Stimulated activated CD8-positive, alpha-beta memory T cell treated with anti-CD3 and anti-CD28 coated beads, Interleukin-15, amount 100 ng/mL, for 24 hours (primary cell): ENCODE measurements around the gene FGFBP2.

Experiments
- DNase-seq: peaks from one replicate; pipeline ENCODE4 v3.0.0-alpha.2; 2020; ENCODE audit warnings: low read depth

Gene FGFBP2

DNA sequence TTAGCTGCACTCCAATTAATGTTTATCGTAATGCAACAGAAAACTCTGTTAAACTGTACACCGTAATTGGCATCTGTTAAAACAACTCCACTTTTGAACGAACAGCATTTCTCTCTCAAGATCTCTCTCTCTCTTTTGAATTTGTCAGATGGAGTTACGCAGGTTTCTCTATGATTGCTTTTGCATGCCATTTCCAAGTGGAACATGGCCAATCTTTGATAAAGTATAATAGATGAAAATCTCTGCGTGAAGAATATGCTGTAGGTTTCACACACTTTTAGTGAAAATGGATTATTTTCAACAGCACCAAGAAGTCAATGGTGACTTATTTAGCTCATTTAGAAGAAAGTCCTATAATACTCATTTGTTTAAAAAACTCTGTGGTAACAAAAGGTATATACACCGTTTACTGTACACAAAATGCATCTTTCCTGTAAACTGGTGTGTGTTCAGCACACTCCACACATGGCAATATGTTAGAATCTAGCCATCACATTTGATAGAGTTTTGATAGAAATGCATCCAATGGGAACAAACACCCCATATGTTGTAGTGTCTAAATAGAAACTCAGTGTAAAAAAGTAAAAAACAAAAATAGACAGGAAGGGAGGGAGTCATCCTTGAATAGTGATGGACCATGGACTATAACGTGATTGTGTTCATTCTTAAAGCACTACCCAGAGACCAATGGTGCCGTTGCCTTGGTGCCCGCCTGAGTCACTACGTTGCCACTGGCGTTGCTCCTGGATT, 5.8 kb upstream of the FGFBP2 start:
- no peak for DNase-seq

DNA sequence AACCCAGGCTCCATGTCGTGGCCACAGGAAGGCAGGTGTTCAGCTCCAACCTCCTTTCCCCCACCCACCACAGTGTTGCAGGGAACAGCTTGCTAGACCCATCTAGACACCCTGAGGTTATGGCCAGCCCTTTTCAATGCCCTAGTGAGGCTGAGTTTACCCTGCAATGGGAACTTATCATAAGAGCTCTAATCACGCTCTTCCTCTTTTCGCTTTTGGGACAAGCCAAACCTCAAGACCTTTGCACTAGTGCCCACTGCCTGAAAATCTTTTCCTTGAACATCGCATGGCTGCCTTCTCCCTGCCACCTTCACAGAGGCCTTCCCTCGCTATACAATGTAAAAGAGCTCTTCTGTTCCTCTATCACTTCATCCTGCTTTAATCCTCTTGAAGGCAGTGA, 2.4 kb upstream of the FGFBP2 start:
- DNase-seq = no peak

GRCh38 chr4:15964159-15964558, 1.2 kb upstream of the FGFBP2 start:
- DNase-seq = no peak

- peak; percentile 5 for DNase-seq
Observed at GRCh38 chr4:15963576-15963975, 601 bp upstream of the FGFBP2 start.

DNA sequence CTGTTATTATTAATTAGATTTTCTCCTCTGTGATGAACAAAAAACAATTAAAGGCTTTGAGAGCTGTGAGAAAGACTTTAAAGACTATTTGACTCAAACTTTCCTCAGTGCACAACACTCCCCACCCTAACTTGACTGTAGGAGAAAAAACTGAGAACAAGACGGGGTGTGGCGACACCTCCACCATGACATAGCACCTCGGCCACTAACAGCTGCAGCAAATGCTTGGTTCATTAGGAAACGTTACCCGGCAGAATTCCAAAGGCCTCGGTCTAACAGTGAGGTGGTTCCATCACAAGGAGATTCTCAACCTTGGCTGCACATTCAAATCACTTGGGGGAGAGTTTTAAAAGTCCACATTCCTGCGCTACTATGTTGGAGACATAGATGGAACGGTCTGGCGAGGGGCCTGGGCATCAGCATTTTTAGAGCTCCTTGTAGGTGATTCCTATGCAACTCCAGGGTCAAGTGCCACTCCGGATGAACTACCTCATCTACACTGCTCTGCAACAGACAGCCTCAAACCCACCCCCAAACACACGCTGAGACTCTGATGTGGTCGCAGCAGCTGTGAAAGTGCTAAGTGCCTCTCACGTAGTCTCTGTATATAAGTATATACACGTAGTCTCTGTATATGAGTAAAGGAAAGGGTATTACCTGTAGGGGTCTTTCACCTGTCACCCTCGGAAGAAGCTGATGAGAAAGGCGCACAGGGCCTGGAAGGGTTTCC, 1.0 kb downstream of the FGFBP2 start:
- peak; percentile 3 for DNase-seq

- no peak for DNase-seq
Observed at GRCh38 chr4:15958562-15958961, 4.4 kb downstream of the FGFBP2 start.

DNA sequence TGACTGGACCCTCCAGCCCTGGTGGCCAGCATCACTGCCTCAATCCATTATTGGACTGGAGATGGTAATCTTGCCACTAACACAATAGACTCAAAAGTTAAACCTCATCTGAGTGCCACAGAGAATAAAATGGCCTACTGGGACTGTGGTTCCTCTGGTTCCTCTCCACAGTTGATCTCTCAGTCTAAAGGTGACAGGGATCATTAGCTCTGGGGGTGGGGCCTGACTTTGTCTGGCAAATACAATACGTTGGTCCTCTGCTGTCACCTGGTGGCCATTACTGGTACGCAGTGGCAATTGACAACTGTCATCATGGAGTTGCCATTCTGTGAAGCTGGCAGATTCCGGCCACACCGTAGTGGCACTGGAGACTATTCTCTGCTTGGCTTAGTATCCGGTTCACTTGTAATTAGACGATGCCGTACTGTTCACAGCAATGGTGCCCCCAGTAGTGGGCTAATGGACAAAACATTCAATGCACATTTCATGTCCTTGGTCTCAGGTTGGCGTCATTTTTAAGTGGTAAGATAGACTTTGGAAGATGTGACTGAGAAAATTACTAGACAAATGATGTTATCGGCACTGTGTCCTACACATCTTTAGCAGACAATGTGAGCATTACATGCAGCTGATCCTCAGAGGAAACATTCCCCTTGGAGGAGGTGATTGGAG, 6.7 kb downstream of the FGFBP2 start:
- DNase-seq = peak; percentile 56

DNA sequence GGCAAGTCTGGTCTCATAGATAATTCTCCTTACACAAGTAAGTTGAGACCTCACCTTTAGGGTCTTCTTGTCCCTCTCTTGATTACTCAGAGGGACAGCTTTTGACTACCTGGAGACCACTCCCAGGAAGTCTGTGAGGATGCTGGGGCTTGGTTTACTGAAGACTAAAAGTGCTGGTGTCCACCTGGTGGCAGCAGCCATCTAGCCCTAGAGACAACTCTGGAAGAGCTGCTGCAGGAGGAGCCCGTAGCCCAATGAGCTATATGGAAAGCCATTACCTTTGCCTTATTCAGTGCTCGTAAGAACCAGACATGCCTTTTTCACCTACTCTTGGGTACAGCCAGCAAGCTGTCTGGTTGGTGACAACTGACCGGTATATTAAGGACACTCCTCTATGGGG, 7.3 kb downstream of the FGFBP2 start:
- no peak for DNase-seq

- no peak for DNase-seq
Observed at GRCh38 chr4:15953625-15954024, 9.3 kb downstream of the FGFBP2 start.

- DNase-seq = no peak
Observed at GRCh38 chr4:15951781-15952180, 11.2 kb downstream of the FGFBP2 start.

DNA sequence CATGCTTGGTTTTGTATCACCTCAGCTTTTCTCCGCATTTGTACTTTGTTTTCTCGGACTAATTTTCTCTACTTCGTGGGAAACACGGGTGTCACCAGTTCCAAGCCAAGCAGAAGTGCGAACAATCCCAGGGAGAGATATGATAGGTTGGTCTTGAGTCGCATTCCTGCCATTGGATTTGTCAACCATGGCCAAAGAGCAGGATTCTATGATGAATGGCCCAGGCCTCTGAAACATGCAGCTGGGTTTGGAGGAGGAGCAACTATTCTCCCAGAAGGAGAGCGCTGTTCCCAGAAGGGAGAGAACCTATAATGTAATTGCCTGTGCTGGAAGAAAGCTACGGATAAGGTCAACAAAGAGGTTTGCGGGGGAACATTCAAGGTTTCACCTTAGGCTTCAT, 14.1 kb downstream of the FGFBP2 start:
- no peak for DNase-seq

- no peak for DNase-seq
Observed at GRCh38 chr4:15947684-15948083, 15.3 kb downstream of the FGFBP2 start.

GRCh38 chr4:15945516-15945915, 17.5 kb downstream of the FGFBP2 start:
- no peak for DNase-seq

GRCh38 chr4:15944895-15945294, 18.1 kb downstream of the FGFBP2 start:
- DNase-seq = no peak

- DNase-seq = no peak
Observed at GRCh38 chr4:15942283-15942682, 20.7 kb downstream of the FGFBP2 start.

- no peak for DNase-seq
Observed at GRCh38 chr4:15938640-15939039, 24.3 kb downstream of the FGFBP2 start, which contains the start of gene FGFBP1. TSS of gene FGFBP1 (minus strand) at chr4:15938740. CDS start at chr4:15936632, 2,108 bp downstream.

DNA sequence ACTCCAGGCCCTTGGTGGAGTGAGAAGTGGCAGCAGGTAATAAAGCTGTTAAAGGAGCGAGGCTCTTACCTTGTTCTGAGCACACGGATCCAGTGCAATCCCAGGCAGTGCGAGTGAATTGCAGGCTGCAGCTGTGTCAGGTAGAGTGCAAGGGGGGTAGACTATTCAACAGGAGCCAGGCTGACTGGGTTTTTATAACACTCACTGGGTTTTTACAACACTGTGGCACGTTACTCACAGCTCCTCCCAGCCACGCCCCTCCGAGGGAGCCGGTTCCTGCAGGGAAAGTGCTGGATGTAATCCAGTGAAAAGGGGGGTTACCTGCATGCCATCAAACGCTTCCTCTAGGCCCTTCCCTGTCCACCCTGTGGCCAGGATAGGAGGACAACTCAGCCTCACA, 24.8 kb downstream of the FGFBP2 start:
- no peak for DNase-seq

DNA sequence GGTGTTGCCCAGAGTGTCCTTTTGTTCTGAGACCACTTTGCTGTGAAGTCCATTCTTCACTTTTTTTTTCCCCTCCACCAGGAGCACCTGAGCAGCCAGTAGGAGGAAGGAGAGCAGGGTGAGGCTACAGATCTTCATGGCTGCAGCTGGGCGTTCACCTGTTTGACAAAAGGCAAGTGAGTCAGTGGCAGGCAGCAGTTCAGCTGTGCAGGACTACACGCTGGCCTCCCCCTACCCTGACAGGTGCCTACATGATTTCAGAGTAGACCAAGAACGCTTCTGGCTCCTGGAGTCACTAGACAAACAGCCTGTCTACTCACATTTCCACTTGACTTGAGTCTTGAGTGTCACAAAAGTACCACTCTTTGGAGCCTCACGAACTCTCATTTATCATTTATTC, 26.5 kb downstream of the FGFBP2 start:
- DNase-seq = no peak

- no peak for DNase-seq
Observed at GRCh38 chr4:15935504-15936402, 27.2 kb downstream of the FGFBP2 start.

- no peak for DNase-seq
Observed at GRCh38 chr4:15934259-15934658, 28.7 kb downstream of the FGFBP2 start.

- no peak for DNase-seq
Observed at GRCh38 chr4:15931451-15932210, 31.3 kb downstream of the FGFBP2 start.
